ENCODE results near the gene PLA2R1. TPM values are rescaled to one million over a fixed set of nuclear protein-coding genes. Genes with fewer than 3 reads are reported as not detected.

The PLA2R1 gene
- total and polyA plus RNA-seq, 4 donors = 4.8 to 56.4 (median 22.5) TPM

Other genes with a start within 250 kb of the PLA2R1 start
- gene LY75, start 157.9 kb downstream of the PLA2R1 start, total RNA-seq = 1 to 10 TPM; 8.5 to 8.8 TPM
- 1 to 10 TPM; 1.7 to 2.4 TPM for gene LY75, start 157.9 kb downstream of the PLA2R1 start, polyA plus RNA-seq (ENCODE audit: insufficient read length in 2 of 2)
- 1 to 10 TPM in 1 of 2 donors, under 1 TPM in 1; 0.06 to 1.4 TPM for gene ITGB6, start 137.7 kb upstream of the PLA2R1 start, total RNA-seq
- gene ITGB6, start 137.7 kb upstream of the PLA2R1 start, polyA plus RNA-seq (ENCODE audit: insufficient read length in 2 of 2) = under 1 TPM; 0.19 to 0.30 TPM

Data from spinal cord (tissue), 4 donors.